H1 (cell line): ENCODE measurements around the gene INSM1. TPM values are rescaled to one million over a fixed set of nuclear protein-coding genes. Genes with fewer than 3 reads are reported as not detected.

Source experiments
- CTCF ChIA-PET: fragments of 300-600 bp; sonication (Branson Sonifier 250); formaldehyde crosslinking; loops from one replicate; lab custom pipeline; 2021; ENCODE audit not compliant: partially characterized antibody; lab: Charles Lee
- POLR2A ChIA-PET: fragments of 300-600 bp; sonication (Branson Sonifier 250); formaldehyde crosslinking; loops from one replicate; lab custom pipeline; 2021; ENCODE audit warnings: inconsistent platforms; ENCODE audit not compliant: partially characterized antibody; lab: Charles Lee
- DNase-seq, 2 experiments: peaks; one replicate each; pipeline versions ENCODE4 v3.0.0 to v3.0.0-alpha.2; 2010 to 2022; ENCODE audit warnings: low spot score in 2 of 2, low read depth in 1 of 2, mixed read lengths in 1 of 2
- FAIRE-seq: peaks from 2 replicates; lab custom pipeline; 2011; peaks lifted over from hg19 to GRCh38; lab: Jason Lieb, UNC
- H2AFZ ChIP-seq: 2 replicates; pipeline ENCODE4 v1.8.1; 2012; ENCODE audit warnings: low read length, inconsistent platforms
- H2AK5ac ChIP-seq: 2 replicates; pipeline ENCODE4 v1.6.1; 2013; ENCODE audit warnings: low read depth, low read length
- H2BK120ac ChIP-seq: replicated peaks from 2 replicates; pipeline ENCODE3; 2013; ENCODE audit warnings: low read depth, low read length, inconsistent platforms
- H2BK12ac ChIP-seq: 2 replicates; pipeline ENCODE4 v1.6.1; 2013; ENCODE audit warnings: low read depth, low read length
- H2BK15ac ChIP-seq: 2 replicates; pipeline ENCODE4 v1.6.1; 2013; ENCODE audit warnings: low read length
- H2BK20ac ChIP-seq: 2 replicates; pipeline ENCODE4 v1.6.1; 2013; ENCODE audit warnings: low read length
- H2BK5ac ChIP-seq: 2 replicates; pipeline ENCODE4 v1.6.1; 2013; ENCODE audit warnings: low read depth, low read length
- H3K14ac ChIP-seq: 2 replicates; pipeline ENCODE4 v1.6.1; 2013; ENCODE audit warnings: inconsistent platforms; ENCODE audit not compliant: insufficient read length
- H3K18ac ChIP-seq: 2 replicates; pipeline ENCODE4 v1.6.1; 2013; ENCODE audit warnings: low read length; ENCODE audit errors: extremely low read depth
- H3K23ac ChIP-seq: 2 replicates; pipeline ENCODE4 v1.6.1; 2013; ENCODE audit warnings: inconsistent platforms; ENCODE audit not compliant: insufficient read length
- H3K23me2 ChIP-seq: 2 replicates; pipeline ENCODE4 v1.6.1; 2013; ENCODE audit warnings: low read depth, low read length
- H3K27ac ChIP-seq: 2 replicates; pipeline ENCODE4 v1.6.1; 2011; ENCODE audit warnings: low read depth, low read length, inconsistent platforms
- H3K27me3 ChIP-seq, 4 experiments: replicated peaks in 1 of 4; 1 replicate in 1 of 4; 2 replicates in 3 of 4; pipeline versions ENCODE4 v1.6.1 to v1.8.1; 2011 to 2013; ENCODE audit warnings: low read length in 3 of 4, mild to moderate bottlenecking in 3 of 4, inconsistent platforms in 2 of 4, mixed read lengths in 2 of 4, moderate library complexity in 1 of 4; ENCODE audit not compliant: control insufficient read depth in 3 of 4, insufficient read depth in 3 of 4; ENCODE audit errors: extremely low read depth in 1 of 4
- H3K36me3 ChIP-seq, 4 experiments: 2 replicates each; pipeline versions ENCODE4 v1.6.1 to v1.8.1; 2011 to 2013; ENCODE audit warnings: mild to moderate bottlenecking in 4 of 4, low read length in 3 of 4, moderate library complexity in 2 of 4, control low read depth in 1 of 4, inconsistent platforms in 1 of 4; ENCODE audit not compliant: insufficient read depth in 4 of 4, control insufficient read depth in 2 of 4
- H3K4ac ChIP-seq: replicated peaks from 2 replicates; pipeline ENCODE3; 2013; ENCODE audit warnings: low read length, low read depth, mixed read lengths, inconsistent platforms; ENCODE audit not compliant: insufficient read length
- H3K4me1 ChIP-seq, 4 experiments: replicated peaks in 1 of 4; 1 replicate in 1 of 4; 2 replicates in 3 of 4; pipeline versions ENCODE4 v1.6.1 to v1.8.1; 2011 to 2013; ENCODE audit warnings: low read length in 3 of 4, inconsistent platforms in 2 of 4, mixed read lengths in 1 of 4; ENCODE audit not compliant: insufficient read depth in 4 of 4, control insufficient read depth in 3 of 4
- H3K4me2 ChIP-seq, 2 experiments: 2 replicates each; pipeline versions ENCODE4 v1.6.1 to v1.8.1; 2011 to 2013; ENCODE audit warnings: low read depth in 2 of 2, low read length in 2 of 2, control low read depth in 1 of 2, inconsistent platforms in 1 of 2, mild to moderate bottlenecking in 1 of 2; ENCODE audit not compliant: insufficient read depth in 1 of 2
- H3K4me3 ChIP-seq, 4 experiments: fragments of 200-600, 300-600 bp in 1 of 4; sonication (generic), shearing (Covaris generic), sonication (Bioruptor Twin) in 1 of 4; 2 replicates each; pipeline versions ENCODE4 v1.5.1 to v1.8.1; 2011 to 2016; ENCODE audit warnings: low read length in 4 of 4, low read depth in 3 of 4, control low read depth in 2 of 4, inconsistent platforms in 2 of 4, mild to moderate bottlenecking in 2 of 4, mixed read lengths in 1 of 4, moderate library complexity in 1 of 4; ENCODE audit not compliant: insufficient read depth in 2 of 4; ENCODE audit errors: extremely low read depth in 1 of 4
- H3K56ac ChIP-seq: replicated peaks from 2 replicates; pipeline ENCODE3; 2013; ENCODE audit warnings: low read depth, mild to moderate bottlenecking, mixed read lengths, low read length, inconsistent platforms; ENCODE audit not compliant: insufficient read length
- H3K79me1 ChIP-seq: 2 replicates; pipeline ENCODE4 v1.6.1; 2013; ENCODE audit warnings: low read depth, low read length, control low read depth
- H3K79me2 ChIP-seq, 2 experiments: 2 replicates each; pipeline versions ENCODE4 v1.6.1 to v1.8.1; 2012 to 2013; ENCODE audit warnings: low read length in 2 of 2, mild to moderate bottlenecking in 2 of 2, inconsistent platforms in 1 of 2; ENCODE audit not compliant: insufficient read depth in 2 of 2, control insufficient read depth in 1 of 2
- H3K9ac ChIP-seq, 4 experiments: replicated peaks in 1 of 4; 1 replicate in 1 of 4; 2 replicates in 3 of 4; pipeline versions ENCODE4 v1.6.1 to v1.8.1; 2011 to 2013; ENCODE audit warnings: low read depth in 3 of 4, low read length in 3 of 4, control low read depth in 2 of 4, mild to moderate bottlenecking in 2 of 4, moderate library complexity in 2 of 4, inconsistent platforms in 1 of 4; ENCODE audit errors: extremely low read depth in 1 of 4
- H3K9me3 ChIP-seq, 2 experiments: 2 replicates each; pipeline versions ENCODE4 v1.6.1 to v1.8.1; 2012 to 2013; ENCODE audit warnings: mild to moderate bottlenecking in 2 of 2, moderate library complexity in 2 of 2, control low read depth in 1 of 2, inconsistent platforms in 1 of 2, low read depth in 1 of 2, low read length in 1 of 2, mixed read lengths in 1 of 2; ENCODE audit not compliant: insufficient read depth in 2 of 2
- H4K20me1 ChIP-seq, 2 experiments: replicated peaks in 1 of 2; 2 replicates each; pipeline versions ENCODE3 to v1.8.1; 2011 to 2013; ENCODE audit warnings: inconsistent platforms in 2 of 2, low read length in 2 of 2, mild to moderate bottlenecking in 1 of 2; ENCODE audit not compliant: insufficient read depth in 2 of 2, control insufficient read depth in 1 of 2
- H4K5ac ChIP-seq: 2 replicates; pipeline ENCODE4 v1.6.1; 2013; ENCODE audit warnings: low read length, low read depth, mixed read lengths, inconsistent platforms; ENCODE audit not compliant: insufficient read length
- H4K8ac ChIP-seq: 2 replicates; pipeline ENCODE4 v1.8.0; 2013; ENCODE audit warnings: mild to moderate bottlenecking, moderate library complexity, low read length, inconsistent platforms; ENCODE audit not compliant: insufficient read depth; ENCODE audit errors: extremely low read depth
- H4K91ac ChIP-seq: replicated peaks from 2 replicates; pipeline ENCODE3; 2013; ENCODE audit warnings: low read length, mixed read lengths, inconsistent platforms; ENCODE audit not compliant: insufficient read length
- ASH2L ChIP-seq: fragments of 200-600, 300-600 bp; sonication (generic); IDR thresholded peaks from one replicate; pipeline ENCODE4 v1.7.1; 2017; ENCODE audit warnings: low read length
- EP300 ChIP-seq, 2 experiments: IDR thresholded peaks; 1 replicate in 1 of 2; 2 replicates in 1 of 2; pipeline ENCODE4 v1.6.1; 2011 to 2012; ENCODE audit warnings: low read depth in 2 of 2, low read length in 2 of 2, mild to moderate bottlenecking in 2 of 2, borderline replicate concordance in 1 of 2, inconsistent platforms in 1 of 2, moderate library complexity in 1 of 2
- HDAC2 ChIP-seq, 2 experiments: fragments of 300-600 bp in 1 of 2; sonication (generic) in 1 of 2; IDR thresholded peaks; 2 replicates each; pipeline ENCODE4 v1.6.1; 2011 to 2012; ENCODE audit warnings: low read depth in 2 of 2, low read length in 2 of 2, mild to moderate bottlenecking in 2 of 2, moderate library complexity in 2 of 2, borderline replicate concordance in 1 of 2, inconsistent platforms in 1 of 2
- KDM4A ChIP-seq: IDR thresholded peaks from one replicate; pipeline ENCODE4 v1.7.1; 2012; ENCODE audit warnings: low read depth, mild to moderate bottlenecking, moderate library complexity, low read length, inconsistent platforms; ENCODE audit not compliant: severe bottlenecking
- MAFK ChIP-seq: IDR thresholded peaks from 2 replicates; pipeline ENCODE4 v1.6.1; 2012; ENCODE audit warnings: low read depth, mild to moderate bottlenecking, improper control_type of control experiment, low read length
- POLR2AphosphoS5 ChIP-seq: IDR thresholded peaks from 2 replicates; pipeline ENCODE4 v1.6.1; 2011; ENCODE audit warnings: low read depth, low read length
- TCF12 ChIP-seq: IDR thresholded peaks from 2 replicates; pipeline ENCODE4 v1.6.1; 2011; ENCODE audit warnings: low read depth, mild to moderate bottlenecking, low read length
- TEAD4 ChIP-seq: IDR thresholded peaks from 2 replicates; pipeline ENCODE4 v1.6.1; 2012; ENCODE audit warnings: low read depth, low read length, inconsistent platforms, mixed read lengths
- ZNF274 ChIP-seq: IDR thresholded peaks from 2 replicates; pipeline ENCODE4 v1.7.0; 2012; ENCODE audit warnings: low read length, borderline replicate concordance; ENCODE audit errors: extremely low read depth
- WGBS, 2 experiments: shearing (Covaris generic) in 1 of 2; methylation state at CpG; one replicate each; pipeline versions ENCODE4 v1.1.6 to v1.1.7; 2013 to 2015; ENCODE audit warnings: low lambda C conversion rate in 2 of 2, mixed read lengths in 2 of 2, inconsistent platforms in 1 of 2, low coverage in 1 of 2, missing lambda C conversion rate in 1 of 2; ENCODE audit not compliant: insufficient replicate concordance in 2 of 2, insufficient coverage in 1 of 2, insufficient read length in 1 of 2; ENCODE audit errors: extremely low coverage in 1 of 2, missing lambda C conversion rate in 1 of 2; 5-methylcytosine and 5-hydroxymethylcytosine counted together
- polyA plus RNA-seq, 7 experiments: library from polyadenylated mRNA; depleted of rRNA in 3 of 7; stranded (reverse) in 5 of 7; unstranded in 2 of 7; fragments of >200 nt in 5 of 7; fragments of 200-250 nt in 2 of 7; gene quantifications; 1 replicate in 5 of 7; 2 replicates in 1 of 7; 4 replicates in 1 of 7; pipeline versions ENCODE4 v1.2.1 to v1.2.3, GENCODE V29; 2011 to 2013; ENCODE audit warnings: missing spikeins in 2 of 7, mixed read lengths in 2 of 7
- total RNA-seq: library from RNA; stranded (reverse); fragmentation: NEBNext Ultra II Directional; extraction: Animal tissue kit (Norgen Biotek cat#: 25700); gene quantifications from 2 replicates; pipeline ENCODE4 v1.2.1, GENCODE V29; 2021

Gene INSM1
- total and polyA plus RNA-seq, 2 of the 8 experiments (the other 6 are each of a cell fraction or from before 2014, with no cell fraction given): 0.86 to 2.5 TPM

DNA sequence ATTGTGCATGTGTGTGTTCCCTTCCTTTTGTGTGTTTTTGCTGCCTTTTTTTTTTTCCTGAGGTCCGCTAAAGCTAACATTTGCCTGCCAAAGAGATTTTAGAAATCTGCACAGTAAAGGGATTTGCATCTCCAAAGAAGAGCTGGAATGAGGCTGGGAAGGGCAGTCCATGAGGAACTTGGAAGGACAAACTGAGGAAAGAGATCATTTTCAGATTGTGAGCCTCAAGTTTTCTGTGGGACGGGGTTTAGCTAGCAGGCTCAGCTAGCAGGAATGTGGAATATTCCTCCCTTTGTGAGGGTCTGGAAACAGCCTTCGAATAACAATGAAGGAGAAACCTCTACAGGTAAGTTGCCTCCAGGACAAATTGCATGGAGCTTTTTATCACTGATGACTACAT lies 3.8 kb downstream of the INSM1 start:
- no peaks in the 10 kb centered on the region for H3K36me3 ChIP-seq
- WGBS, 2 experiments: 2% methylated on average over 3 of the region's 3 CpGs; no CpG with 5 or more reads in 1 of the 2 experiments
- H3K9me3 ChIP-seq: no peaks in the 10 kb centered on the region
- peaks cover 9 to 33% (median 15%) of the 10 kb centered on the region in 4 experiments for H3K4me1 ChIP-seq
- H4K20me1 ChIP-seq: no peaks in the 10 kb centered on the region
- peaks cover 18 to 67% (median 44%) of the 10 kb centered on the region in 4 experiments for H3K27me3 ChIP-seq
- H3K4me2 ChIP-seq: peak overlapping the region; percentile 52 to 84
- no peak for DNase-seq
- H3K18ac ChIP-seq: no peak overlapping the region
- peak overlapping the region; percentile 32 for H4K91ac ChIP-seq
- no peak overlapping the region for H4K8ac ChIP-seq
- no peak overlapping the region for H3K14ac ChIP-seq
- H3K23me2 ChIP-seq: peaks cover 22% of the 10 kb centered on the region; the same call in 1 of the 2 replicates
- H2BK15ac ChIP-seq: no peak overlapping the region
- H3K23ac ChIP-seq: no peak overlapping the region
- H3K56ac ChIP-seq: no peak overlapping the region
- H2BK20ac ChIP-seq: 0 out of 2 replicates have a peak overlapping the region, but pooled peaks have one; percentile 24
- POLR2A ChIA-PET: interaction anchor here (0.6 to 2.6 kb wide), 10 partner anchors 9 to 92 kb away, joined by 3 to 6 read pairs (median 4); no protein-coding TSS in a partner anchor
- no peak overlapping the region; the same call in 1 of the 2 replicates for H3K27ac ChIP-seq
- no peak overlapping the region for H2AFZ ChIP-seq
- H4K5ac ChIP-seq: peak overlapping the region; percentile 40
- FAIRE-seq: peak; percentile 93
- no peak overlapping the region for H3K4ac ChIP-seq
- CTCF ChIA-PET: interaction anchor here (0.7 to 2.9 kb wide), 10 partner anchors 9 to 222 kb away, joined by 3 to 11 read pairs (median 4); no protein-coding TSS in a partner anchor
- no peak overlapping the region for H3K9ac ChIP-seq
- TF ChIP-seq KDM4A (no peak), TEAD4 (peak; percentile 89), HDAC2 (IDR thresholded peaks at IDR 0.05; ENCODE audit: borderline replicate concordance in 1 of 2, low read depth in 2 of 2, low read length in 2 of 2) (peak in 1 of 2 experiments; percentile 70; a peak in 1 of 4 replicates), ZNF274 (no peak), POLR2AphosphoS5 (no peak), EP300 (IDR thresholded peaks at IDR 0.05; ENCODE audit: borderline replicate concordance in 1 of 2, low read depth in 2 of 2, low read length in 2 of 2) (0 out of 3 replicates have a peak, but pooled peaks of 1 of the 2 experiments have one; percentile 64), MAFK (no peak), ASH2L (peak; percentile 57), TCF12 (no peak)
- H2BK5ac ChIP-seq: peak overlapping the region; percentile 94
- H3K79me2 ChIP-seq: no peaks in the 10 kb centered on the region
- H2AK5ac ChIP-seq: no peak overlapping the region
- no peak overlapping the region; the same call in 1 of the 2 replicates for H2BK12ac ChIP-seq
- H2BK120ac ChIP-seq: no peak overlapping the region
- H3K4me3 ChIP-seq: peak overlapping the region in 3 of 4 experiments; percentile 24 to 69 (median 64); a peak in 5 of 8 replicates
- no peaks in the 10 kb centered on the region for H3K79me1 ChIP-seq
